Upper lobe of left lung (tissue), 6 donors: ENCODE measurements around the gene STX17. TPM values are rescaled to one million over a fixed set of nuclear protein-coding genes. Genes with fewer than 3 reads are reported as not detected.

Experiments used
- ATAC-seq, 2 donors: fragments of 200-7000 bp; cut with Tn5 transposase; one replicate each; pipeline ENCODE4 v1.9.1; 2022; ENCODE audit warnings: mild to moderate bottlenecking in 2 of 2, moderate library complexity in 2 of 2; ENCODE audit not compliant: low FRiP score in 2 of 2
- DNase-seq, 2 donors: peaks; one replicate each; pipeline ENCODE4 v3.0.0-alpha.2; 2019 to 2020
- H3K27ac ChIP-seq, 4 donors: fragments of 200-600 bp; sonication (generic); one replicate each; pipeline ENCODE4 v1.5.1; 2016 to 2019
- H3K27me3 ChIP-seq, 4 donors: fragments of 200-600 bp; sonication (generic); one replicate each; pipeline ENCODE4 v1.5.1; 2017 to 2019
- H3K36me3 ChIP-seq, 4 donors: fragments of 200-600 bp; sonication (generic); one replicate each; pipeline ENCODE4 v1.5.1; 2016 to 2019
- H3K4me1 ChIP-seq, 4 donors: fragments of 200-600 bp; sonication (generic); one replicate each; pipeline ENCODE4 v1.5.1; 2018 to 2019
- H3K4me3 ChIP-seq, 4 donors: fragments of 200-600 bp; sonication (generic); one replicate each; pipeline ENCODE4 v1.5.1; 2017 to 2019; ENCODE audit warnings: mild to moderate bottlenecking in 2 of 4, moderate library complexity in 1 of 4
- H3K9me3 ChIP-seq, 4 donors: fragments of 200-600 bp; sonication (generic); one replicate each; pipeline ENCODE4 v1.5.1; 2018 to 2019
- EP300 ChIP-seq, 4 donors: sonication (generic); formaldehyde crosslinking; IDR thresholded peaks; one replicate each; pipeline ENCODE4 v1.5.1; 2017; ENCODE audit warnings: antibody characterized with exemption in 4 of 4, control low read depth in 2 of 4
- POLR2A ChIP-seq, 4 donors: fragments of 450-650 bp; IDR thresholded peaks; one replicate each; pipeline ENCODE4 v1.5.1; 2016 to 2017; ENCODE audit warnings: antibody characterized with exemption in 4 of 4, mild to moderate bottlenecking in 2 of 4
- POLR2AphosphoS5 ChIP-seq, 2 donors: sonication (generic); formaldehyde crosslinking; IDR thresholded peaks; one replicate each; pipeline ENCODE4 v1.5.1; 2017; ENCODE audit warnings: antibody characterized with exemption in 2 of 2
- whole genome bisulfite sequencing, 2 donors: methylation state at CpG; one replicate each; pipeline ENCODE4 v1.1.5; 2017 to 2018; 5-methylcytosine and 5-hydroxymethylcytosine counted together
- total RNA-seq, 6 donors: library from RNA; depleted of rRNA in 4 of 6; stranded (reverse); fragments of >200 nt in 4 of 6; gene quantifications; one replicate each; pipeline versions ENCODE4 v1.1.0 to v1.2.1, GENCODE V29; 2016 to 2021
- TF ChIP-seq, protein P1 (sequence below), 6 experiments: fragments of 450-650 bp in 4 of 6; fragments of 200-600 bp in 2 of 6; sonication (generic) in 2 of 6; IDR thresholded peaks; one replicate each; pipeline ENCODE4 v1.5.1; 2016 to 2019; ENCODE audit warnings: antibody characterized with exemption in 6 of 6
- donor health status: DM: no; HTN: no; CAD: no; lungs with moderate emphysema.
- donor health status: DM: no; HTN: yes; CAD: no; lungs with severe emphysema.

STX17 gene
- total RNA-seq, 6 donors from 2014 or later: 23.0 to 234 (median 35.8) TPM

- no peaks in the 10 kb centered on the region for H3K9me3 ChIP-seq
- WGBS, 2 donors: 68 to 70% methylated on average over 3 of the region's 3 CpGs
Measured at GRCh38 chr9:99953861-99954507, 47.5 kb downstream of the STX17 start.

DNA sequence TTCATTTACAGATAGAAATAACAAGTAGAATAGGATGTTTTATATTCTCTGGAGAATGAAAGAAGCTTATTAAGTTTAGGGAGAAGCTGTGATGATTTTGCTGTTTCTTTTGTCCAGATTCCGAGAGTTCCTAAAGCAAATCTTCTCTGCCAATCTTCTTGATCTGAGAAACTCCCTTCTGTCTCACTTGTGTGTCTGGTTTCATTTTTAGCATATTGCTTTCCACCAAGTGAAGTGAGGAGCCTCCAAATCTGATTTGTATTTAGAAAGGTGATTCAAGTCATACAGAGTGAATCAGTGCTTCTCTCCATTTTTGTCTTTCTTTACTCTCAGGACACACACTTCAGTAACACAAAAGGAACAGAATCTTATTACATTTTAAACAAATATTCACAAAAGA is 48.4 kb downstream of the STX17 start:
- Histone ChIP-seq H3K27ac (no peak overlapping the region), H3K27me3 (no peaks in the 10 kb centered on the region), H3K9me3 (no peaks in the 10 kb centered on the region), H3K4me3 (no peak overlapping the region), H3K36me3 (peaks cover 0 to 26% (median 3%) of the 10 kb centered on the region in 4 donors), H3K4me1 (no peaks in the 10 kb centered on the region)
- no peak for DNase-seq
- TF ChIP-seq, protein P1, sequence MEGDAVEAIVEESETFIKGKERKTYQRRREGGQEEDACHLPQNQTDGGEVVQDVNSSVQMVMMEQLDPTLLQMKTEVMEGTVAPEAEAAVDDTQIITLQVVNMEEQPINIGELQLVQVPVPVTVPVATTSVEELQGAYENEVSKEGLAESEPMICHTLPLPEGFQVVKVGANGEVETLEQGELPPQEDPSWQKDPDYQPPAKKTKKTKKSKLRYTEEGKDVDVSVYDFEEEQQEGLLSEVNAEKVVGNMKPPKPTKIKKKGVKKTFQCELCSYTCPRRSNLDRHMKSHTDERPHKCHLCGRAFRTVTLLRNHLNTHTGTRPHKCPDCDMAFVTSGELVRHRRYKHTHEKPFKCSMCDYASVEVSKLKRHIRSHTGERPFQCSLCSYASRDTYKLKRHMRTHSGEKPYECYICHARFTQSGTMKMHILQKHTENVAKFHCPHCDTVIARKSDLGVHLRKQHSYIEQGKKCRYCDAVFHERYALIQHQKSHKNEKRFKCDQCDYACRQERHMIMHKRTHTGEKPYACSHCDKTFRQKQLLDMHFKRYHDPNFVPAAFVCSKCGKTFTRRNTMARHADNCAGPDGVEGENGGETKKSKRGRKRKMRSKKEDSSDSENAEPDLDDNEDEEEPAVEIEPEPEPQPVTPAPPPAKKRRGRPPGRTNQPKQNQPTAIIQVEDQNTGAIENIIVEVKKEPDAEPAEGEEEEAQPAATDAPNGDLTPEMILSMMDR (IDR thresholded peaks at IDR 0.05): no peak
- WGBS, 2 donors: 81 to 89% methylated on average over 1 of the region's 1 CpG
- no peak for ATAC-seq

More at GRCh38 chr9:99953861-99954507, 47.5 kb downstream of the STX17 start:
- no peaks in the 10 kb centered on the region for H3K27me3 ChIP-seq
- H3K27ac ChIP-seq: no peak overlapping the region
- H3K36me3 ChIP-seq: peaks cover 0 to 22% (median 3%) of the 10 kb centered on the region in 4 donors
- no peaks in the 10 kb centered on the region for H3K4me1 ChIP-seq
- DNase-seq: no peak
- H3K4me3 ChIP-seq: no peak overlapping the region
- no peak for ATAC-seq
- TF ChIP-seq EP300 (IDR thresholded peaks at IDR 0.05) (no peak), POLR2A (IDR thresholded peaks at IDR 0.05) (no peak), POLR2AphosphoS5 (IDR thresholded peaks at IDR 0.05) (no peak)
- TF ChIP-seq, protein P1 (IDR thresholded peaks at IDR 0.05): no peak

DNA sequence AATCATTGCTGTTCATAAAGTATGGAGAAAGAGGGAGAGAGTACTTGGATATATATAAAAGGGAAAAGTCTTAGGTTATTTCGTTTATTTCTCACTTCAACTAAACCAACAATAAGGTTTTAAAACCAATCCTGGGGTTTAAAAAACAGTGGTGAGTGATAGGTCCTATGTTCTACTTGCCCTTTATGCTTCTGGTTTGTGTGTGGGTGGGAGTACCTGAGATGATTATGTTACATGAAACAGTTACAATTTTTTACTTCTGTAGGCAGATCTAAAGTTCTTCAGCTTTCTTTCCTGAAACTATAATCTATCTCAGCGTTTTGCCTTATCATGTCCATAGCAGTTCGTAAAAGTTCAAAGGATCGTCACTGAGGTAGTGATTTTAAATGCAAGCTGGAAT is 49.2 kb downstream of the STX17 start:
- WGBS, 2 donors: 88 to 89% methylated on average over 4 of the region's 4 CpGs
- TF ChIP-seq, protein P1 (IDR thresholded peaks at IDR 0.05): no peak
- TF ChIP-seq EP300 (IDR thresholded peaks at IDR 0.05) (no peak), POLR2AphosphoS5 (IDR thresholded peaks at IDR 0.05) (no peak), POLR2A (IDR thresholded peaks at IDR 0.05) (no peak)
- ATAC-seq: no peak

GRCh38 chr9:99962680-99963261 is 56.3 kb downstream of the STX17 start:
- H3K9me3 ChIP-seq: no peaks in the 10 kb centered on the region
- TF ChIP-seq EP300 (IDR thresholded peaks at IDR 0.05) (no peak), POLR2AphosphoS5 (IDR thresholded peaks at IDR 0.05) (no peak), POLR2A (IDR thresholded peaks at IDR 0.05) (no peak)
- TF ChIP-seq, protein P1 (IDR thresholded peaks at IDR 0.05): no peak
- no peak overlapping the region for H3K4me3 ChIP-seq
- 93 to 97% methylated on average over 1 of the region's 1 CpG for WGBS, 2 donors
- no peak for DNase-seq
- ATAC-seq: no peak
- H3K4me1 ChIP-seq: no peaks in the 10 kb centered on the region
- H3K27me3 ChIP-seq: no peaks in the 10 kb centered on the region
- H3K36me3 ChIP-seq: peaks cover 0 to 54% (median 4%) of the 10 kb centered on the region in 4 donors
- no peak overlapping the region for H3K27ac ChIP-seq

More for the DNA sequence above, 49.2 kb downstream of the STX17 start:
- H3K27ac ChIP-seq: no peak overlapping the region
- peaks cover 0 to 32% (median 4%) of the 10 kb centered on the region in 4 donors for H3K36me3 ChIP-seq
- H3K27me3 ChIP-seq: no peaks in the 10 kb centered on the region
- H3K4me1 ChIP-seq: no peaks in the 10 kb centered on the region
- H3K9me3 ChIP-seq: no peaks in the 10 kb centered on the region
- no peak overlapping the region for H3K4me3 ChIP-seq
- DNase-seq: no peak

DNA sequence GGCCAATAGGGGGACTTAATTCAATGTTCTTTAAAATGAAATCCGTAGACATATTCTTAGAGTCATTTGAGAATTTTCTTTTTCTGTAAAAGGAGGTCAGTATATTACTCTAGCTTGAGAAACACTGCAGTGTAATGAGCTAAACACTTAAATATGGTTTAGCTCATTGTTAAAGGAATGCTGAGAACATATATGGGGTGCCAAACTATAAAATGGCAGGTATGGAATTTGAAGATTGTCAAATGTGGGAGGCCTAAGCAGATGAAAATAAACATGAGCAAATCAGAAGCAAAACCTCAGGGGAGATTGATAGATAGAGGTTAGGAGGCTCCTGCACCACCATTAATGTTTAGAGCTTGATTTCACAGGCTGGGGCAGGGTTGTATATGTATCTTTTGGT is 57.9 kb downstream of the STX17 start:
- DNase-seq (no peak), ATAC-seq (no peak)
- Histone ChIP-seq H3K9me3 (no peaks in the 10 kb centered on the region), H3K4me1 (no peaks in the 10 kb centered on the region), H3K36me3 (peaks cover 0 to 64% (median 7%) of the 10 kb centered on the region in 4 donors), H3K27ac (no peak overlapping the region), H3K4me3 (no peak overlapping the region), H3K27me3 (no peaks in the 10 kb centered on the region)
- no peak for TF ChIP-seq POLR2A (IDR thresholded peaks at IDR 0.05)
- TF ChIP-seq EP300 (IDR thresholded peaks at IDR 0.05): no peak
- no peak for TF ChIP-seq POLR2AphosphoS5 (IDR thresholded peaks at IDR 0.05)
- TF ChIP-seq, protein P1 (IDR thresholded peaks at IDR 0.05): no peak
- WGBS, 2 donors: 97% methylated on average over 1 of the region's 1 CpG
